Forelimb muscle (tissue), 1 donor: ENCODE measurements around the gene LRTM1. TPM values are rescaled to one million over a fixed set of nuclear protein-coding genes. Genes with fewer than 3 reads are reported as not detected.

Experiments used
- DNase-seq: peaks from one replicate; pipeline ENCODE4 v3.0.0-alpha.2; 2013; ENCODE audit warnings: low read depth
- polyA plus RNA-seq: library from polyadenylated mRNA; unstranded; fragments of 120-200 nt; gene quantifications from one replicate; pipeline ENCODE4 v1.2.1, GENCODE V29; 2013; ENCODE audit not compliant: insufficient read length

LRTM1 gene
- 114 TPM for polyA plus RNA-seq

GRCh38 chr3:54928046-54928770 lies at the start of gene LRTM1:
Gene LRTM1, minus strand, starts transcription at chr3:54928059. Its CDS starts 148 bp downstream, at chr3:54927911.
- DNase-seq: no peak

- DNase-seq: no peak
Observed at GRCh38 chr3:54977439-54977838, 49.6 kb upstream of the LRTM1 start.

GRCh38 chr3:54970895-54971294 lies 43.0 kb upstream of the LRTM1 start:
- DNase-seq: no peak

GRCh38 chr3:54969652-54970051 lies 41.8 kb upstream of the LRTM1 start:
- no peak for DNase-seq

- no peak for DNase-seq
Observed at GRCh38 chr3:54968546-54969172, 40.8 kb upstream of the LRTM1 start.

GRCh38 chr3:54967731-54968161 lies 39.9 kb upstream of the LRTM1 start:
- DNase-seq: no peak

GRCh38 chr3:54966979-54967378 lies 39.1 kb upstream of the LRTM1 start:
- no peak for DNase-seq

GRCh38 chr3:54965746-54966145 lies 37.9 kb upstream of the LRTM1 start:
- no peak for DNase-seq

GRCh38 chr3:54964081-54964480 lies 36.2 kb upstream of the LRTM1 start:
- DNase-seq: no peak

GRCh38 chr3:54963641-54964040 lies 35.8 kb upstream of the LRTM1 start:
- no peak for DNase-seq

GRCh38 chr3:54962200-54962599 lies 34.3 kb upstream of the LRTM1 start:
- no peak for DNase-seq

GRCh38 chr3:54960701-54961100 lies 32.8 kb upstream of the LRTM1 start:
- DNase-seq: no peak

GRCh38 chr3:54960082-54960481 lies 32.2 kb upstream of the LRTM1 start:
- DNase-seq: no peak

GRCh38 chr3:54957711-54958110 lies 29.9 kb upstream of the LRTM1 start:
- DNase-seq: no peak

- DNase-seq: no peak
Observed at GRCh38 chr3:54955941-54956340, 28.1 kb upstream of the LRTM1 start.

GRCh38 chr3:54955496-54955895 lies 27.6 kb upstream of the LRTM1 start:
- DNase-seq: no peak

GRCh38 chr3:54954521-54954920 lies 26.7 kb upstream of the LRTM1 start:
- no peak for DNase-seq

GRCh38 chr3:54954022-54954421 lies 26.2 kb upstream of the LRTM1 start:
- no peak for DNase-seq

- no peak for DNase-seq
Observed at GRCh38 chr3:54951405-54951804, 23.5 kb upstream of the LRTM1 start.

- no peak for DNase-seq
Observed at GRCh38 chr3:54950391-54951003, 22.6 kb upstream of the LRTM1 start.

- no peak for DNase-seq
Observed at GRCh38 chr3:54949491-54950044, 21.7 kb upstream of the LRTM1 start.

GRCh38 chr3:54941690-54942362 lies 14.0 kb upstream of the LRTM1 start:
- no peak for DNase-seq
